SK-N-SH treated with all-trans-retinoic acid at 6 μM for 48 hours (cell line): ENCODE measurements around the gene STAB2.
"Not testable (repeated sequence)": the region's sequence is repeated elsewhere in the genome, so short reads cannot be mapped to it uniquely, and the experiment has no call there.

Source experiments
- ATAC-seq: fragments of 200-7000 bp; cut with Tn5 transposase; 3 replicates; pipeline ENCODE4 v1.9.1; 2020; ENCODE audit warnings: mild to moderate bottlenecking, moderate library complexity
- BACH2 ChIP-seq: fragments of 250-450 bp; sonication (Bioruptor Pico); IDR thresholded peaks from 2 replicates; pipeline ENCODE4 v1.9.0; 2021; ENCODE audit warnings: mild to moderate bottlenecking, borderline replicate concordance
- CREB5 ChIP-seq: fragments of 250-450 bp; sonication (Bioruptor Pico); IDR thresholded peaks from 2 replicates; pipeline ENCODE4 v1.5.1; 2020; ENCODE audit warnings: low read depth, mild to moderate bottlenecking, moderate library complexity
- CSDC2 ChIP-seq: fragments of 250-450 bp; sonication (Bioruptor Pico); IDR thresholded peaks from 2 replicates; pipeline ENCODE4 v1.5.0; 2020; ENCODE audit warnings: mild to moderate bottlenecking, moderate library complexity
- GLIS3 ChIP-seq: fragments of 250-450 bp; sonication (Bioruptor Pico); IDR thresholded peaks from 2 replicates; pipeline ENCODE4 v1.5.0; 2020; ENCODE audit warnings: mild to moderate bottlenecking, moderate library complexity
- ISL1 ChIP-seq: fragments of 250-450 bp; sonication (Bioruptor Pico); IDR thresholded peaks from 2 replicates; pipeline ENCODE4 v2.1.2; 2022; ENCODE audit warnings: mild to moderate bottlenecking, moderate library complexity
- OSR1 ChIP-seq: fragments of 250-450 bp; sonication (Bioruptor Pico); IDR thresholded peaks from 2 replicates; pipeline ENCODE4 v1.8.0; 2022; ENCODE audit warnings: moderate library complexity, mild to moderate bottlenecking, inconsistent platforms
- PPARA ChIP-seq: fragments of 250-450 bp; sonication (Bioruptor Pico); IDR thresholded peaks from 2 replicates; pipeline ENCODE4 v1.5.0; 2020; ENCODE audit warnings: mild to moderate bottlenecking, borderline replicate concordance
- SNAI2 ChIP-seq: fragments of 250-450 bp; sonication (Bioruptor Pico); IDR thresholded peaks from 2 replicates; pipeline ENCODE4 v1.5.0; 2020; ENCODE audit warnings: mild to moderate bottlenecking, moderate library complexity
- TCF4 ChIP-seq: fragments of 250-450 bp; sonication (Bioruptor Pico); IDR thresholded peaks from 2 replicates; pipeline ENCODE4 v1.8.0; 2021; ENCODE audit warnings: mild to moderate bottlenecking, moderate library complexity, borderline replicate concordance
- TSHZ2 ChIP-seq: fragments of 250-450 bp; sonication (Bioruptor Pico); IDR thresholded peaks from 2 replicates; pipeline ENCODE4 v1.5.0; 2020; ENCODE audit warnings: mild to moderate bottlenecking, moderate library complexity
- ZC3H10 ChIP-seq: fragments of 250-450 bp; sonication (Bioruptor Pico); IDR thresholded peaks from 2 replicates; pipeline ENCODE4 v1.5.1; 2021; ENCODE audit warnings: mild to moderate bottlenecking, moderate library complexity
- ZFP3 ChIP-seq: fragments of 250-450 bp; sonication (Bioruptor Pico); IDR thresholded peaks from 2 replicates; pipeline ENCODE4 v1.5.0; 2020; ENCODE audit warnings: mild to moderate bottlenecking, moderate library complexity
- ZFP30 ChIP-seq: fragments of 450-650 bp; formaldehyde crosslinking; IDR thresholded peaks from 2 replicates; pipeline ENCODE4 v1.5.0; 2022; ENCODE audit warnings: mild to moderate bottlenecking, moderate library complexity
- ZNF70 ChIP-seq: fragments of 450-650 bp; formaldehyde crosslinking; IDR thresholded peaks from 2 replicates; pipeline ENCODE4 v1.5.0; 2020; ENCODE audit warnings: mild to moderate bottlenecking, moderate library complexity
- TF ChIP-seq, protein P1 (sequence below): fragments of 250-450 bp; sonication (Bioruptor Pico); IDR thresholded peaks from 2 replicates; pipeline ENCODE4 v1.8.0; 2020; ENCODE audit warnings: mild to moderate bottlenecking, moderate library complexity, borderline replicate concordance
- TF ChIP-seq, protein P2 (sequence below): fragments of 250-450 bp; sonication (Bioruptor Pico); IDR thresholded peaks from 2 replicates; pipeline ENCODE4 v1.5.1; 2021; ENCODE audit warnings: mild to moderate bottlenecking, moderate library complexity

The STAB2 gene

GRCh38 chr12:103642240-103642864, 55.3 kb downstream of the STAB2 start:
- no peak for ATAC-seq
- TF ChIP-seq, protein P1, sequence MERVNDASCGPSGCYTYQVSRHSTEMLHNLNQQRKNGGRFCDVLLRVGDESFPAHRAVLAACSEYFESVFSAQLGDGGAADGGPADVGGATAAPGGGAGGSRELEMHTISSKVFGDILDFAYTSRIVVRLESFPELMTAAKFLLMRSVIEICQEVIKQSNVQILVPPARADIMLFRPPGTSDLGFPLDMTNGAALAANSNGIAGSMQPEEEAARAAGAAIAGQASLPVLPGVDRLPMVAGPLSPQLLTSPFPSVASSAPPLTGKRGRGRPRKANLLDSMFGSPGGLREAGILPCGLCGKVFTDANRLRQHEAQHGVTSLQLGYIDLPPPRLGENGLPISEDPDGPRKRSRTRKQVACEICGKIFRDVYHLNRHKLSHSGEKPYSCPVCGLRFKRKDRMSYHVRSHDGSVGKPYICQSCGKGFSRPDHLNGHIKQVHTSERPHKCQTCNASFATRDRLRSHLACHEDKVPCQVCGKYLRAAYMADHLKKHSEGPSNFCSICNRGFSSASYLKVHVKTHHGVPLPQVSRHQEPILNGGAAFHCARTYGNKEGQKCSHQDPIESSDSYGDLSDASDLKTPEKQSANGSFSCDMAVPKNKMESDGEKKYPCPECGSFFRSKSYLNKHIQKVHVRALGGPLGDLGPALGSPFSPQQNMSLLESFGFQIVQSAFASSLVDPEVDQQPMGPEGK = no peak
- TF ChIP-seq GLIS3 = no peak
- no peak for TF ChIP-seq TCF4
- TF ChIP-seq SNAI2 (CRISPR knock-in tag) = no peak
- no peak for TF ChIP-seq PPARA
- TF ChIP-seq CSDC2 (CRISPR knock-in tag) = no peak
- no peak for TF ChIP-seq ISL1 (CRISPR knock-in tag)

GRCh38 chr12:103645202-103645601, 58.1 kb downstream of the STAB2 start:
- ATAC-seq = peak; percentile 50
- TF ChIP-seq ZFP3 (CRISPR knock-in tag) = no peak
- 0 out of 2 replicates have a peak, but pooled peaks have one; percentile 43 for TF ChIP-seq CSDC2 (CRISPR knock-in tag)
- peak; percentile 61 for TF ChIP-seq ISL1 (CRISPR knock-in tag)
- TF ChIP-seq ZFP30 = no peak
- TF ChIP-seq, all 23 proteins: peak for 2

GRCh38 chr12:103647267-103647666, 60.2 kb downstream of the STAB2 start:
- ATAC-seq = peak; percentile 62
- TF ChIP-seq TCF4 (no peak), ISL1 (CRISPR knock-in tag) (no peak), SNAI2 (CRISPR knock-in tag) (no peak), ZFP30 (no peak)
- TF ChIP-seq, protein P1 = no peak
- TF ChIP-seq, protein P2, sequence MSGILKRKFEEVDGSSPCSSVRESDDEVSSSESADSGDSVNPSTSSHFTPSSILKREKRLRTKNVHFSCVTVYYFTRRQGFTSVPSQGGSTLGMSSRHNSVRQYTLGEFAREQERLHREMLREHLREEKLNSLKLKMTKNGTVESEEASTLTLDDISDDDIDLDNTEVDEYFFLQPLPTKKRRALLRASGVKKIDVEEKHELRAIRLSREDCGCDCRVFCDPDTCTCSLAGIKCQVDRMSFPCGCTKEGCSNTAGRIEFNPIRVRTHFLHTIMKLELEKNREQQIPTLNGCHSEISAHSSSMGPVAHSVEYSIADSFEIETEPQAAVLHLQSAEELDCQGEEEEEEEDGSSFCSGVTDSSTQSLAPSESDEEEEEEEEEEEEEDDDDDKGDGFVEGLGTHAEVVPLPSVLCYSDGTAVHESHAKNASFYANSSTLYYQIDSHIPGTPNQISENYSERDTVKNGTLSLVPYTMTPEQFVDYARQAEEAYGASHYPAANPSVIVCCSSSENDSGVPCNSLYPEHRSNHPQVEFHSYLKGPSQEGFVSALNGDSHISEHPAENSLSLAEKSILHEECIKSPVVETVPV (CRISPR knock-in tag) = no peak
- TF ChIP-seq, all 23 proteins: peak for 0

DNA sequence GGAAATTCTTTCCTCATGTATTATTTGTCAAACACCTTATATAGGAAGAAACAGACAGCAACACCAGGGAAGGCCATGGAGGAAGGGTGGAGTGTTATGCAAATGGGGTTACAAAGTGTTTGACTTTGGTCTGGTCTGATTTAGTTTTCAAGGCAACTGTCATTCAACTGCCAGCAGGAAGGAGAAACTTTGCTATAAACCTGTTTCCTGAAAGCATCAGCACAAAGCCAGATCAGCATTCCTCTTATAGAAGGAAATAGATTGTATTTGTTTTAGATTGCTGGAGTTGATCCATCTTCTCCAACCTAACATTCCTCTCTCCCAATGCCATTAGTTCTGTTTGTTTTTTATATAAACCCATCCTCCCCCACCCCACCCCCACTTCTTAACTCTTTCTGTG, 65.7 kb downstream of the STAB2 start:
- TF ChIP-seq OSR1 (no peak), ZFP30 (no peak), CREB5 (CRISPR knock-in tag) (no peak), TSHZ2 (no peak), BACH2 (no peak), ZC3H10 (no peak), ZNF70 (CRISPR knock-in tag) (no peak), GLIS3 (no peak), SNAI2 (CRISPR knock-in tag) (no peak)
- TF ChIP-seq, protein P1 = no peak
- TF ChIP-seq, all 23 proteins: peak for 0
- ATAC-seq = no peak

GRCh38 chr12:103653568-103654173, 66.6 kb downstream of the STAB2 start:
- not testable (repeated sequence) for ATAC-seq
